ENCODE measurements around the gene TMEM126B. TPM values are rescaled to one million over a fixed set of nuclear protein-coding genes. Genes with fewer than 3 reads are reported as not detected.

The TMEM126B gene
- total and polyA plus RNA-seq, 10 of the 15 experiments (the other 5 are each of a cell fraction or from before 2014, with no cell fraction given), result 36.9 to 117 (median 70.3) TPM

- peak; percentile 76 for TF ChIP-seq IKZF1 (conservative IDR thresholded peaks at IDR 0.05)
- TF ChIP-seq MAX (IDR thresholded peaks at IDR 0.05; ENCODE audit: low read depth, low read length), result no peak; the same call in none of the 2 replicates
- no peak for TF ChIP-seq LARP7 (IDR thresholded peaks at IDR 0.05)
- 0 out of 2 replicates have a peak, but pooled peaks have one; percentile 16 for TF ChIP-seq TARDBP (IDR thresholded peaks at IDR 0.05; ENCODE audit: borderline replicate concordance)
- TF ChIP-seq ELK1 (IDR thresholded peaks at IDR 0.05; ENCODE audit: low read depth, low read length), result peak; percentile 63
- TF ChIP-seq CUX1 (IDR thresholded peaks at IDR 0.05; ENCODE audit: insufficient replicate concordance, low read depth, low read length), result no peak
- no peak for TF ChIP-seq ZNF592 (IDR thresholded peaks at IDR 0.05)
- TF ChIP-seq RBBP5 (conservative IDR thresholded peaks at IDR 0.05), result no peak
- no peak for TF ChIP-seq STAT3 (IDR thresholded peaks at IDR 0.05; ENCODE audit: low read depth, low read length)
- no peak for TF ChIP-seq ZNF217 (IDR thresholded peaks at IDR 0.05)
- TF ChIP-seq ZSCAN29 (IDR thresholded peaks at IDR 0.05), result no peak
- TF ChIP-seq ASH2L (IDR thresholded peaks at IDR 0.05; ENCODE audit: borderline replicate concordance, low read depth), result no peak
- TF ChIP-seq ZNF24 (IDR thresholded peaks at IDR 0.05), result no peak
- TF ChIP-seq EZH2 (IDR thresholded peaks at IDR 0.05; ENCODE audit: borderline replicate concordance, control insufficient read depth, low read depth, low read length), result no peak
- no peak for TF ChIP-seq CEBPB (IDR thresholded peaks at IDR 0.05; ENCODE audit: borderline replicate concordance in 1 of 2, low read depth in 2 of 2, low read length in 2 of 2)
- peak; percentile 77 for TF ChIP-seq CREB1 (IDR thresholded peaks at IDR 0.05; ENCODE audit: low read depth)
- no peak for TF ChIP-seq MYB (IDR thresholded peaks at IDR 0.05; ENCODE audit: borderline replicate concordance, low read depth, low read length)
- peak; percentile 66 for TF ChIP-seq GABPA (IDR thresholded peaks at IDR 0.05; ENCODE audit: low read depth)
- TF ChIP-seq MTA2 (IDR thresholded peaks at IDR 0.05; ENCODE audit: low read depth), result no peak
Measured at GRCh38 chr11:85664615-85665481, 36.5 kb downstream of the TMEM126B start, which contains the start of gene CREBZF (continued).

Data from GM12878 (cell line).